A549 (cell line): Measurements from ENCODE around the gene GOLGA5. TPM values are rescaled to one million over a fixed set of nuclear protein-coding genes. Genes with fewer than 3 reads are reported as not detected.
A peak's percentile ranks its signal among the peaks of the same experiment; 100 is the strongest.

ENCODE experiments used
- ATAC-seq, 2 experiments: fragments of 200-7000 bp in 1 of 2; fragments of >200 bp in 1 of 2; cut with Nextera tagmentation in 1 of 2; cut with Tn5 transposase in 1 of 2; 3 replicates each; pipeline versions ENCODE4 v1.8.0 to v1.9.1; 2018 to 2020; ENCODE audit warnings: mild to moderate bottlenecking in 1 of 2, moderate library complexity in 1 of 2
- CTCF ChIA-PET: fragments of 300-600 bp; sonication (Branson Sonifier 250); formaldehyde crosslinking; extraction: SDS; loops from one replicate; lab custom pipeline; 2021; ENCODE audit warnings: antibody characterized with exemption, inconsistent platforms; lab: Yijun Ruan, JAX
- POLR2A ChIA-PET: fragments of 350-600 bp; formaldehyde crosslinking; extraction: SDS; loops from one replicate; lab custom pipeline; 2021; ENCODE audit warnings: antibody characterized with exemption, inconsistent platforms; lab: Yijun Ruan, JAX
- DNase-seq, 2 experiments: peaks; one replicate each; pipeline versions ENCODE4 v3.0.0 to v3.0.0-alpha.2; 2011 to 2016; ENCODE audit warnings: low read depth in 1 of 2, low spot score in 1 of 2
- FAIRE-seq: peaks from 2 replicates; lab custom pipeline; 2011; peaks lifted over from hg19 to GRCh38; lab: Jason Lieb, UNC
- H3K27ac ChIP-seq, 2 experiments: fragments of >200 bp; sonication (Bioruptor Twin); formaldehyde crosslinking; 3 replicates each; pipeline ENCODE4 v1.5.1; 2016 to 2017
- H3K4me1 ChIP-seq: fragments of >200 bp; sonication (Bioruptor Twin); formaldehyde crosslinking; 3 replicates; pipeline ENCODE4 v1.6.1; 2016
- H3K4me2 ChIP-seq: fragments of >200 bp; sonication (Bioruptor Twin); formaldehyde crosslinking; 3 replicates; pipeline ENCODE4 v1.6.1; 2016
- H3K4me3 ChIP-seq: fragments of >200 bp; sonication (Bioruptor Twin); formaldehyde crosslinking; 3 replicates; pipeline ENCODE4 v1.5.1; 2016
- H3K9me3 ChIP-seq: fragments of >200 bp; sonication (Bioruptor Twin); formaldehyde crosslinking; 3 replicates; pipeline ENCODE4 v1.6.1; 2016
- BHLHE40 ChIP-seq: IDR thresholded peaks from 2 replicates; pipeline ENCODE4 v1.6.1; 2012; ENCODE audit warnings: low read depth, low read length, inconsistent platforms
- CBX8 ChIP-seq: fragments of 200-600 bp; sonication (generic); IDR thresholded peaks from 2 replicates; pipeline ENCODE4 v1.6.1; 2016
- CHD2 ChIP-seq: fragments of 150-350 bp; IDR thresholded peaks from 2 replicates; pipeline ENCODE4 v1.6.1; 2014; ENCODE audit warnings: low read length; ENCODE audit not compliant: partially characterized antibody
- CHD4 ChIP-seq: fragments of 200-600 bp; sonication (generic); IDR thresholded peaks from 2 replicates; pipeline ENCODE4 v1.6.1; 2016; ENCODE audit warnings: antibody characterized with exemption, mild to moderate bottlenecking, borderline replicate concordance
- E2F6 ChIP-seq: IDR thresholded peaks from 2 replicates; pipeline ENCODE4 v1.6.1; 2012; ENCODE audit warnings: low read depth, borderline replicate concordance
- EP300 ChIP-seq, 2 experiments: fragments of >200 bp; sonication (Bioruptor Twin); formaldehyde crosslinking; IDR thresholded peaks; 2 replicates in 1 of 2; 3 replicates in 1 of 2; pipeline ENCODE4 v1.6.1; 2016 to 2017
- ESRRA ChIP-seq: fragments of 150-350 bp; IDR thresholded peaks from 2 replicates; pipeline ENCODE4 v1.6.1; 2014; ENCODE audit warnings: mild to moderate bottlenecking, low read length, borderline replicate concordance
- FOXS1 ChIP-seq: fragments of 250-450 bp; sonication (Bioruptor Pico); IDR thresholded peaks from 2 replicates; pipeline ENCODE4 v1.5.0; 2020; ENCODE audit warnings: mild to moderate bottlenecking, moderate library complexity
- GATA3 ChIP-seq: IDR thresholded peaks from 2 replicates; pipeline ENCODE4 v1.6.1; 2012; ENCODE audit warnings: borderline replicate concordance
- HOXA7 ChIP-seq: fragments of 250-450 bp; sonication (Bioruptor Pico); IDR thresholded peaks from 2 replicates; pipeline ENCODE4 v1.5.0; 2020; ENCODE audit warnings: mild to moderate bottlenecking, moderate library complexity
- HOXB13 ChIP-seq: fragments of 250-450 bp; sonication (Bioruptor Pico); IDR thresholded peaks from 2 replicates; pipeline ENCODE4 v1.5.0; 2020; ENCODE audit warnings: low read depth, mild to moderate bottlenecking, moderate library complexity
- JUN ChIP-seq, 2 experiments: fragments of >200 bp; sonication (Bioruptor Twin); formaldehyde crosslinking; IDR thresholded peaks; 2 replicates in 1 of 2; 3 replicates in 1 of 2; pipeline ENCODE4 v1.6.1; 2016 to 2017
- KDM5A ChIP-seq: fragments of 200-600 bp; sonication (generic); IDR thresholded peaks from 2 replicates; pipeline ENCODE4 v1.6.1; 2016; ENCODE audit warnings: antibody characterized with exemption, mild to moderate bottlenecking
- MAFK ChIP-seq: fragments of 450-650 bp; IDR thresholded peaks from 2 replicates; pipeline ENCODE4 v1.6.1; 2014; ENCODE audit not compliant: partially characterized antibody
- MAX ChIP-seq: IDR thresholded peaks from 2 replicates; pipeline ENCODE4 v1.6.1; 2012
- MAZ ChIP-seq: fragments of 150-350 bp; IDR thresholded peaks from 2 replicates; pipeline ENCODE4 v1.6.1; 2014; ENCODE audit warnings: antibody characterized with exemption, low read depth, low read length, borderline replicate concordance
- MYC ChIP-seq: IDR thresholded peaks from 2 replicates; pipeline ENCODE4 v1.6.1; 2012; ENCODE audit warnings: mild to moderate bottlenecking, inconsistent platforms, low read length, improper control_type of control experiment, borderline replicate concordance
- PHF8 ChIP-seq: fragments of 200-600 bp; sonication (generic); IDR thresholded peaks from 2 replicates; pipeline ENCODE4 v1.6.1; 2016; ENCODE audit warnings: low read depth, mild to moderate bottlenecking, antibody characterized with exemption, moderate library complexity, borderline replicate concordance
- POLR2A ChIP-seq: IDR thresholded peaks from 2 replicates; pipeline ENCODE4 v1.6.1; 2012; ENCODE audit warnings: mild to moderate bottlenecking, low read length
- RAD21 ChIP-seq, 2 experiments: fragments of >200 bp in 1 of 2; sonication (Bioruptor Twin) in 1 of 2; formaldehyde crosslinking in 1 of 2; IDR thresholded peaks in 1 of 2; conservative IDR thresholded peaks in 1 of 2; 2 replicates in 1 of 2; 3 replicates in 1 of 2; pipeline ENCODE4 v1.6.1; 2012 to 2018; ENCODE audit warnings: inconsistent platforms in 1 of 2
- RARB ChIP-seq: fragments of 250-450 bp; sonication (Bioruptor Pico); IDR thresholded peaks from 2 replicates; pipeline ENCODE4 v1.8.0; 2021; ENCODE audit warnings: mild to moderate bottlenecking, moderate library complexity
- RCOR1 ChIP-seq: fragments of 150-350 bp; IDR thresholded peaks from 2 replicates; pipeline ENCODE4 v1.6.1; 2014; ENCODE audit warnings: antibody characterized with exemption, low read length, low read depth
- REST ChIP-seq: fragments of 200-600 bp; sonication (generic); IDR thresholded peaks from 2 replicates; pipeline ENCODE4 v1.6.1; 2016; ENCODE audit warnings: antibody characterized with exemption, mild to moderate bottlenecking, moderate library complexity
- RNF2 ChIP-seq: fragments of 200-600 bp; sonication (generic); IDR thresholded peaks from 2 replicates; pipeline ENCODE4 v1.6.1; 2016; ENCODE audit warnings: low read depth, mild to moderate bottlenecking, antibody characterized with exemption, moderate library complexity, borderline replicate concordance
- SREBF2 ChIP-seq: fragments of 450-650 bp; IDR thresholded peaks from 2 replicates; pipeline ENCODE4 v1.6.1; 2014; ENCODE audit warnings: mild to moderate bottlenecking, moderate library complexity
- TFCP2L1 ChIP-seq: fragments of 250-450 bp; sonication (Bioruptor Pico); IDR thresholded peaks from 2 replicates; pipeline ENCODE4 v1.5.0; 2021; ENCODE audit warnings: mild to moderate bottlenecking
- USF2 ChIP-seq: fragments of 450-650 bp; IDR thresholded peaks from 2 replicates; pipeline ENCODE4 v1.6.1; 2014; ENCODE audit warnings: antibody characterized with exemption
- ZSCAN20 ChIP-seq: fragments of 250-450 bp; sonication (Bioruptor Pico); IDR thresholded peaks from 2 replicates; pipeline ENCODE4 v1.8.0; 2022; ENCODE audit warnings: mild to moderate bottlenecking, moderate library complexity
- WGBS: methylation state at CpG from one replicate; pipeline ENCODE4 v1.1.6; 2017; ENCODE audit errors: missing lambda C conversion rate; 5-methylcytosine and 5-hydroxymethylcytosine counted together
- polyA minus RNA-seq: library from RNA; depleted of rRNA, polyadenylated mRNA; stranded (reverse); fragments of >200 nt; gene quantifications from 2 replicates; pipeline ENCODE4 v1.2.3, GENCODE V29; 2011; rRNA and poly(A)+ RNA removed
- polyA plus RNA-seq, 4 experiments: library from polyadenylated mRNA; depleted of rRNA in 3 of 4; stranded (reverse); fragments of >200 nt; fragmentation: RNase III in 1 of 4; extraction: RNeasy Plus Mini Kit Qiagen cat#74134 plus additional on column Dnase treatment in 1 of 4; gene quantifications; 2 replicates in 3 of 4; 3 replicates in 1 of 4; pipeline ENCODE4 v1.2.3, GENCODE V29; 2011 to 2017
- TF ChIP-seq, protein P1 (sequence below): fragments of >200 bp; sonication (Bioruptor Twin); formaldehyde crosslinking; IDR thresholded peaks from 3 replicates; pipeline ENCODE4 v1.5.1; 2016

Gene GOLGA5, protein sequence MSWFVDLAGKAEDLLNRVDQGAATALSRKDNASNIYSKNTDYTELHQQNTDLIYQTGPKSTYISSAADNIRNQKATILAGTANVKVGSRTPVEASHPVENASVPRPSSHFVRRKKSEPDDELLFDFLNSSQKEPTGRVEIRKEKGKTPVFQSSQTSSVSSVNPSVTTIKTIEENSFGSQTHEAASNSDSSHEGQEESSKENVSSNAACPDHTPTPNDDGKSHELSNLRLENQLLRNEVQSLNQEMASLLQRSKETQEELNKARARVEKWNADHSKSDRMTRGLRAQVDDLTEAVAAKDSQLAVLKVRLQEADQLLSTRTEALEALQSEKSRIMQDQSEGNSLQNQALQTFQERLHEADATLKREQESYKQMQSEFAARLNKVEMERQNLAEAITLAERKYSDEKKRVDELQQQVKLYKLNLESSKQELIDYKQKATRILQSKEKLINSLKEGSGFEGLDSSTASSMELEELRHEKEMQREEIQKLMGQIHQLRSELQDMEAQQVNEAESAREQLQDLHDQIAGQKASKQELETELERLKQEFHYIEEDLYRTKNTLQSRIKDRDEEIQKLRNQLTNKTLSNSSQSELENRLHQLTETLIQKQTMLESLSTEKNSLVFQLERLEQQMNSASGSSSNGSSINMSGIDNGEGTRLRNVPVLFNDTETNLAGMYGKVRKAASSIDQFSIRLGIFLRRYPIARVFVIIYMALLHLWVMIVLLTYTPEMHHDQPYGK
- polyA plus RNA-seq (2011; rRNA removed) = 49.5 and 53.8 TPM in 2 replicates
- polyA plus RNA-seq (2012; cell fraction: cytosol; rRNA removed) = 13.0 and 13.1 TPM in 2 replicates
- 4.0 and 4.8 TPM in 2 replicates for polyA plus RNA-seq (2012; cell fraction: nucleus; rRNA removed)
- polyA plus RNA-seq (2017; fragmentation: RNase III; extraction: RNeasy Plus Mini Kit Qiagen cat#74134 plus additional on column Dnase treatment) = 27.4 to 34.0 TPM (median 31.9 TPM) in 3 replicates
- polyA minus RNA-seq = 12.2 and 14.2 TPM in 2 replicates

- peak within 1 kb of the TSS; percentile 88 for H3K4me2 ChIP-seq
- ATAC-seq (peak; percentile 95 to 96), FAIRE-seq (peak; percentile 56), DNase-seq (peak; percentile 75 to 99)
- POLR2A ChIA-PET = interaction anchor here (0.5 to 1.6 kb wide), 8 partner anchors 10 to 688 kb away, joined by 3 to 6 read pairs (median 4); partner anchors contain the start of genes ATXN3, CPSF2, LGMN and NDUFB1
- peaks cover 20% of the 10 kb centered on the region for H3K4me1 ChIP-seq
- WGBS = 2% methylated on average over 19 of the region's 71 CpGs
- CTCF ChIA-PET = interaction anchor here (0.6 to 1.6 kb wide), 5 partner anchors 10 to 104 kb away, joined by 3 to 6 read pairs (median 3); no protein-coding TSS in a partner anchor
- peaks cover 9% of the 10 kb centered on the region for H3K9me3 ChIP-seq
- H3K4me3 ChIP-seq = peak within 1 kb of the TSS; percentile 84
- H3K27ac ChIP-seq = peak within 1 kb of the TSS; percentile 94 to 98
- TF ChIP-seq USF2 (peak; percentile 94), CHD4 (no peak), RCOR1 (no peak), JUN (IDR thresholded peaks at IDR 0.05) (peak in 1 of 2 experiments; percentile 95; a peak in 3 of 5 replicates), HOXA7 (CRISPR knock-in tag) (no peak), HOXB13 (peak; percentile 65; the same call in 1 of the 2 replicates), RAD21 (conservative IDR thresholded peaks at IDR 0.05 in 1 of 2, IDR thresholded peaks at IDR 0.05 in 1 of 2) (no peak), ESRRA (no peak), MAZ (no peak), REST (0 out of 2 replicates have a peak, but pooled peaks have one; percentile 20), GATA3 (no peak), KDM5A (no peak; the same call in 1 of the 2 replicates), POLR2A (peak; percentile 82), EP300 (IDR thresholded peaks at IDR 0.05) (no peak), RARB (CRISPR knock-in tag) (no peak; the same call in 1 of the 2 replicates), SREBF2 (no peak), ZSCAN20 (CRISPR knock-in tag) (no peak), CBX8 (no peak), RNF2 (0 out of 2 replicates have a peak, but pooled peaks have one; percentile 72), MYC (peak; percentile 92), BHLHE40 (no peak), FOXS1 (no peak), CHD2 (no peak), TFCP2L1 (CRISPR knock-in tag) (no peak), PHF8 (peak; percentile 92), MAX (peak; percentile 99), MAFK (no peak), E2F6 (peak; percentile 90)
- TF ChIP-seq, protein P1, sequence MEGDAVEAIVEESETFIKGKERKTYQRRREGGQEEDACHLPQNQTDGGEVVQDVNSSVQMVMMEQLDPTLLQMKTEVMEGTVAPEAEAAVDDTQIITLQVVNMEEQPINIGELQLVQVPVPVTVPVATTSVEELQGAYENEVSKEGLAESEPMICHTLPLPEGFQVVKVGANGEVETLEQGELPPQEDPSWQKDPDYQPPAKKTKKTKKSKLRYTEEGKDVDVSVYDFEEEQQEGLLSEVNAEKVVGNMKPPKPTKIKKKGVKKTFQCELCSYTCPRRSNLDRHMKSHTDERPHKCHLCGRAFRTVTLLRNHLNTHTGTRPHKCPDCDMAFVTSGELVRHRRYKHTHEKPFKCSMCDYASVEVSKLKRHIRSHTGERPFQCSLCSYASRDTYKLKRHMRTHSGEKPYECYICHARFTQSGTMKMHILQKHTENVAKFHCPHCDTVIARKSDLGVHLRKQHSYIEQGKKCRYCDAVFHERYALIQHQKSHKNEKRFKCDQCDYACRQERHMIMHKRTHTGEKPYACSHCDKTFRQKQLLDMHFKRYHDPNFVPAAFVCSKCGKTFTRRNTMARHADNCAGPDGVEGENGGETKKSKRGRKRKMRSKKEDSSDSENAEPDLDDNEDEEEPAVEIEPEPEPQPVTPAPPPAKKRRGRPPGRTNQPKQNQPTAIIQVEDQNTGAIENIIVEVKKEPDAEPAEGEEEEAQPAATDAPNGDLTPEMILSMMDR = no peak
Measured at GRCh38 chr14:92793709-92794546, at the start of gene GOLGA5. GOLGA5 (plus strand) TSS chr14:92794305; CDS start chr14:92797438, 3,133 bp downstream.
